GM21529 (cell line): ENCODE measurements around the gene SREBF1.
"Not testable (repeated sequence)": the region's sequence is repeated elsewhere in the genome, so short reads cannot be mapped to it uniquely, and the experiment has no call there.

Source experiments
- ATAC-seq: cut with Tn5 transposase; IDR thresholded peaks from one replicate; pipeline ENCODE4 v1.9.1; 2021; ENCODE audit not compliant: unreplicated experiment

Gene SREBF1

GRCh38 chr17:17813055-17813724, 23.6 kb downstream of the SREBF1 start:
- ATAC-seq = no peak

DNA sequence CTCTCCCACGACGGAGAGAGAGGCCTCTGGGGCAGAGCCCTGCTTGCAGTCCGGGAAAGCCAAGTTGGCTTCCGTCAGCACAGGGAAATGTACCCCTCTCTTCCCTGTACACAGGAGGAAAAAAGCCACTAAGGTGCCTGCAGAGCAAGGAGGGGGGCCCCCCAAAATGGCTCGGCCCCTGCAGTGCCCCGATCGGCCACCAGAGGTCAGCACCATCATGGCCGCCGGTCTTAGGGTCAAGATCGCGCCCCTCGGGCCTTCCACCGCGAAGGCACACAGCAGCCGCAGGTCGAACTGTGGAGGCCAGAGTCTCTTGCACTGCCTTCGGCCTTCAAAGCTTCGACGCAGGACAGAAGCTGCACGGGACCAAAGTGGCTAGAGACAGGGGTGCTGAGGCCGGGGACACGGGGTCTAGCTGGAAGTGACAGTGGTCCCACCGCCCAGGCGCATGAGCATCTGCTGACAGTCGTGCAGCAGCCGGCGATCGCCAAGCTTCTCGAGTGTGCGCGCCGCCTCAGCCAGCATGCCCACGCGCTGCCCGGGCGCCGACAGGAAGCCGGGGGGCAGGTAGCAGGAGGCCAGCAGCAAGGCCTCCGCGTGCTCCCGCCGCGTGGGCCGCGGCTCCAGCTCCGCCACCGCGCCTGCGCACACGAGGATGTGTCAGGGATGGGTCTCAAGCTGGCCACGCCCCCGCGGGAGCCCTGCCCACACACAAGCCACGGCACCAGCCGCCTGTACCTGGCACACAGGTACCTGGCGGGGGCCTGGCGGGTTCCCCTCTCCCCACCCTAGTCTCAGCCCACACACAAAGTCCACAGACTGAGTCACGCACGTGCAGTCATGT, 24.4 kb downstream of the SREBF1 start:
- ATAC-seq = no peak

- ATAC-seq = no peak
These were observed 25.2 kb downstream of the SREBF1 start for GRCh38 chr17:17811381-17812210.

GRCh38 chr17:17810895-17811248, 25.9 kb downstream of the SREBF1 start:
- ATAC-seq = no peak

DNA sequence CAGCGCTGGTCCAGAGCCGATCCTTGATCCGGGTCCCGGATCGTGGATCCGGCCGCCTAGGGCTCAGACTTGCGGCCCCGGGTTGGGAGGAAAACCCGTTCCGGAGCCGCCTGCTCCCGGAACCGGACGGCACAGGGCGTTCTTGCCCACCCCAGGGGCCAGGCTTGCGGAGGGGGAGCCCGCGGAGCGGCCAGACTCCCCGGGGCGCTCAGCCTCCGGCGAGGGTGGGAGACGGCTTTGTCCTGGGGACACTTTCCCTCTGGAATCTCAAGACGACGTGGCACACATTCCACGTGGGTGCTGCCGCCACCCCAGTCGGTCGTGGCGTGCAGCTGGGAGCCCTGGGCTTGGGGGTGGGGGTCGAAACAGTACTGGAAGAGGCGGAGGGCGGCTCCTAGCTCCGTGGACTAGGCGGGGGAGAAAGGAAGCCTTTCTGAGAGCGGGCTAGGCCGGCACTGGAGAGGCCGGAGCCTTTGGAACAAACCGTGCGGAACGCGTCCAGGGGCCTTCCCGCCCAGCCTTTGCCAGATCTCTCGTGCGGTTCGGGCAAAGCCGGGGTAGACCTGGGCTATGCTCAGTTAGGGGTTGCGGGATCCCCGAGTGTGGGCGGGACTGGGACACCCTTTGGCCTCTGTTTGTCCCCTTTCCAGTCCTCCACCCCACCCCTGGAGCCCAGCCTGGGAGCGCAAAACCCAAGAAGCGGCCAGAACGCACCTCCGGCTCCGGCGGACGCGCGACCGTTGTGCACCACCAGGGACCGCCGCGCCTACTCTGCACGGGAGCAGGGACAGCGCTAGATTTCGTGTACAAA, 26.5 kb downstream of the SREBF1 start:
- no peak for ATAC-seq

DNA sequence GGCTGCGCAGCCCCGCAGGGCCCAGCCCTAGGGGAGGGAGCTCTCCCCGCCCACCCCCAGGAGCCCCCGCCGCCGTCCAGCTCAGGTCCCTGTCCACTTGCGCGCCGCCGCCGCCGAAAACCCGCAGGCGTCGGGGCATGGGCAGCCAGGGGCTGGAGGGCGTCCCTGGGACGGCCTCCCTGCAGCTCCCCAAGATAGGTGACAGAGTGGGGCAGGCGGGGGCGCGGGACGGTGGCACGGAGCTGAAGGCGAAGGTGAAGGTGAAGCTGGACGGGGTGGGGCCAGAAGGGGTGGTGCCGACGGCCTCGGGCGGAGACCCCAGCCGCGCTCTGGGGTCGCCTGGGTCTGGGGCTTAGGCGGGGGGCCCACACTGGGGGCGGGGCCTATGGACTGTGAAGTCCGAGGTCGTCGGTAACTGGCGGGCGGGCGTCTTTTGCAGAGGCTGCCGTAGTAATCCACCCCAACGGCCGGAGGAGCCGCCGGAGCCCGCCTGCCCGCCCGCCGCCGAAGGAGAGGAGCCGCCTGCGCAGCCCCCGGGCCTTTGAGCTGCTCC, 27.2 kb downstream of the SREBF1 start:
- no peak for ATAC-seq

DNA sequence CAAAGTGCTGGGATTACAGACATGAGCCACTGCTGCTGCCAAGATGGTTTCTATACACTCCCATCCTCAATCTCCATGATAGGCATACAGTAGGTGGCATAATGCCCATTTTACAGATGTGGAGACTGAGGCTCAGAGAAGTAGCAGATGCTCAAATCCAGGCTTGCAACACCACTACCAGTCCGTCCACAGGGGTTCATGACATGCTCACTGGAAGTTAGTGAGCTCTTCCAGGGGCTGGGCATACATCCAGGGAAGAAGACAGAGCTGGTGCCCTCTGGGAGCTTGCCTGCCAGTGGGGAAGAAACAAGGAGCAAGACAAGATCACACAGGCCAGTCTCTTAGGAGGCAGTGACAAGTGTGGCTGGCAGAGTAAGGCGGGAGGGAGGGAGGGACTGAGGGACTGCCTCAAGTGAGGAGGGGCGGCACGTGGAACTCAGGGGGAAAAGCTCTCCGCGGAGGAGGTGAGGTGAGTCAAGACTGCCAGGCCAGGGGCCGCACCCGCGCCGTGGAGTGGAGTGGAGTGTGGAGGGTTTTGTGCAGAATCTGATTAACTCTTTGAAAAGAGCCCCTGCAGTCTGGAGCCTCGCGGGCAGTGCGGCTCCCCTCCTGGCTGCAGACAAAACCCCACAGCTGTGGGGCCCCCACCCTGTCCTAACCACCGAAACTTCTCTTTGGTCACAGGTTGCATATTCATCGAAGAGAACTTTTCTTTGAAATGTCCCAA, 27.9 kb downstream of the SREBF1 start:
- no peak for ATAC-seq

DNA sequence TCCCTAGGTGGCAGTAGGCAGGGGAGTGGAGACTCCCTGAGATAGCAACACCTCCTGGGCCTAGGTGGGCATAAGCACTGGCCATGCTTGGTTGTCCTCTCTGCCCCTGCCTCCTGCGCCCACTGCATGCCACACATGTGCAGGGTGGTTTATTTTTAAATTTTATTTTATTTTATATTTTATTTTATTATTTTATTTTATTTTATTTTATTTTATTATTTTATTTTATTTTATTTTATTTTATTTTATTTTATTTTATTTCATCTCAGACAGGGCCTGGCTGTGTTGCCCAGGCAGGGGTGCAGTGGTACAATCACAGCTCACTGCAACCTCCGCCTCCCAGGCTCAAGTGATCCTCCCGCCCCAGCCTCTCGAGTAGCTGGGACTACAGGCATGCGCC, 28.6 kb downstream of the SREBF1 start:
- not testable (repeated sequence) for ATAC-seq

DNA sequence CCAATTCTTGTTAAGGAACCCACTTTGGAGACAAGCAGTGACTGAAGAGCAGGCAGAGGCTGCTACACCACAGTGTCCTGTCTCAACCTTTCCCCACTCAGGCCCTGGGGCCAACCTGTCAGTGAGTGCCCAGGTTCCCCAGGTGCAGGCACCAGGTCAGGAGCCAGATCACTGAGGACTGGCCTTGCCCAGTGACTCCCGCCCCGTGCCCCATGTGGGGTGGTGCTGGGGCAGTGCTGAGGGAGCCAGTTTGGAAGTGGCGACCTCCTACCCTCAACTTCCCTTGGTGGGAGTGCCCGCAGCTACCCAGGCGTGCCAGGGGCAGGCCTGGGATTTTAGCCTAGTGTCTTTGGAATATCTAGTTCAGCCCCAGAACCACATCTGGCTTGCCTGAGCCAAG, 29.3 kb downstream of the SREBF1 start:
- no peak for ATAC-seq

DNA sequence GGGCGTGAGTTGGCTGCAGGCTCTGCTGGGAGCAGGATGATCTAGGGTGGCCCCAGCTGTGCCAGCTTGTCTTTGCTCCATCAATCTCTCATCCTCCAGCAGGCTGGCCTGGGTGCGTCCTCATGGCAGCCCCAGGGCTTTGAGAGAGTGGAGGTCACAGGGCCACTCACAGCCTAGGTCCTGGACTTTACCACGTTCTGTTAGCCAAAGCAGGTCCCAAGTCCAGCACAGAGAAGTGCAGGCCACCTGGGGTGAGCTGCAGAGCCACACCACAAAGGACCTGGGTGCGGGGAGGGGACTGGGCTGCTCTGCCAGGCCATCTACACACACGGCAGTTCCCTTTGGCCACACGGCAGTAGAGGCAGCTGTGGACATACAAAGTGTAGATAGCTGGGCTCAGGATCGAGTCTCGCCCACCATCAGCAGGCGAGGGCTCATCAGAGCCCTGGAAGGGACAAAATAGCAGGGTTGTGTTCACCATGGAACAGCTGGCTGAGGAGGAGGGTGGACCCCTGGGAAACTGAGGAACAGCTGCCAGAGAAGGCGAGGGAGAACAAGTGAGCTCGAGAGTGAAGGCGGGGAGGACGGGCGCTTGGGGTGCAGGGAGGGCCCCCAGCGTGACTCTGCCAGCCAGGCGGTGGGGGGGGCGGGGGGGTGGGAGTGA, 30.0 kb downstream of the SREBF1 start:
- ATAC-seq = no peak

DNA sequence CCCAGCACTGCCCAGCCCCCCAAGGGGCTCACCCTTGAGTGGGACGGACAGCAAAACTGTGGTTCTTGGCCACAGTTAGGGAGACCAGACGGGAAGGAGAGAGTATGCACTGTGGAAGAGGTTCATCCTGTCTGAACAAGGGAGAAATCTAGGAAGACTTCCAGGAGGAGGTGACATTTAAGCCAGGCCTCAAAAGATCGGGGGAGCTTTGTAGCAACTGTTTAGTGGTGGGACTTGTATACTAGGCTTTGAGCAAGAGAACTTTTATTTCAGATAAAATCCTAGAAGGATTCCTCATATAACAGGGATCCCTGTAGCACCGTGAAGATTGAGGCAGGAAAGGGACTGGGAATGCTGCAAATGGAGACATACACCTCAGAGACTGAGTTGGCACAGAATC, 30.8 kb downstream of the SREBF1 start:
- no peak for ATAC-seq

GRCh38 chr17:17805575-17805974, 31.2 kb downstream of the SREBF1 start:
- no peak for ATAC-seq

- no peak for ATAC-seq
These were observed 32.8 kb downstream of the SREBF1 start for GRCh38 chr17:17804007-17804406.

- ATAC-seq = no peak
These were observed 34.8 kb downstream of the SREBF1 start for GRCh38 chr17:17801800-17802481.

GRCh38 chr17:17800504-17801021, 36.2 kb downstream of the SREBF1 start:
- no peak for ATAC-seq

DNA sequence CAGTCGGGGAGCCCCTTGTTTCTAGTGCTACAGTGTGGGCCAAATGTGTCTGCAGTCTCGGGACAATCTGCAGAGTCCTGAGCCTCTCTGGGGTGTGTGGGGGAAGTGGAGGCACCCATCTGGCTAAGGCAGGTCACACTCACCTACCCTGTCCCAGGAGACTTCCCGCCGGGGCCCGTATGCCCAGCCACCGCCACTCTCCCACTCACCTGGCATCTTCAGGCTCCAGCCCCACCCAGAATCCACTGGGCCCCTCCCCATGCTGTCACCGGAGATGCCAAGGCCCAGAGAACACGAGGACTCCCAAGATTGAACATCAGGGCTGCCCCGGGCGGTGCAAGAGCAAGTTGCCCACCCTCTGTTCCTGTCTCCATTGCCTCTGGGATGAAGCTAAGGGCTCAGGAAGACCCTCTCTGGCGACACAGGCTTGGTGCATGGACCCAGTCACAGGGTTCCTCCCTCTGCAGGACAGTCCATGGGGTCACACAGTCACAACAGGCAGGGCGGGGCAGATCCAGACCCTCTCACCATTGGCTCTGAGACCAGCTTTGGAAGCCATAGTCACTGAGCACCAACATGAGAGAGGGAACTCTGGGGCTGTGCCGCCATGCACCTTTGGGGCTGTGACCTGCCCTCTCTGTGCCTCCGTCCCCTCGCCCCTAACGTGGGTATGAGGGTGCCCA, 38.1 kb downstream of the SREBF1 start:
- ATAC-seq = no peak

GRCh38 chr17:17798010-17798556, 38.7 kb downstream of the SREBF1 start:
- no peak for ATAC-seq
